ENCODE results near the gene GNA14. TPM values are rescaled to one million over a fixed set of nuclear protein-coding genes. Genes with fewer than 3 reads are reported as not detected.
A peak's percentile ranks its signal among the peaks of the same experiment; 100 is the strongest.

The GNA14 gene
- total RNA-seq, 1 donor, result 0.72 TPM

DNA sequence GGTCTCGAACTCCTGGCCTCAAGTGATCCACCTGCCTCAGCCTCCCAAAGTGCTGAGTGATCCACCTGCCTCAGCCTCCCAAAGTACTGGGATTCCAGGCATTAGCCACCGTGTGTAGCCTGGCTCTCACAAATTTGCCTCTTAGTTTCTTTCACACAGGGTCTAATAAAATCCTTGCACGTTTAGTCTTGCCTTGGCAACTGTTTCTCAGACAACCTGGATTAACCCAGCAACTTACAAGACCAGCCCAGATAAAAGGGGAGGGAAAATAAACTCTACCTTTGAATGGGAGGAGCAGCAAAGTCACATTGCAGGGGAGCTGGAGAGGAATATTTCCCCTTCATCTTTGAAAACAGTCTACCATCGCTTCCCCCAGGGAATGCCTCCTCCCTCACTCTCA lies 29.3 kb upstream of the GNA14 start:
- no peak overlapping the region for H3K4me2 ChIP-seq (ENCODE audit: insufficient read depth, low read length)
- TF ChIP-seq CTCF (IDR thresholded peaks at IDR 0.05; ENCODE audit: extremely low read depth, low read depth, low read length), result no peak
- H2AFZ ChIP-seq (ENCODE audit: low read length), result no peak overlapping the region
- H3K4me1 ChIP-seq (ENCODE audit: insufficient read depth, low read length), result no peaks in the 10 kb centered on the region
- H3K79me2 ChIP-seq (ENCODE audit: insufficient read depth, low read length), result no peaks in the 10 kb centered on the region
- no peak overlapping the region for H3K27ac ChIP-seq (ENCODE audit: low read depth, low read length)
- H3K9me3 ChIP-seq (ENCODE audit: low read depth, low read length), result no peaks in the 10 kb centered on the region
- no peaks in the 10 kb centered on the region for H4K20me1 ChIP-seq (ENCODE audit: insufficient read depth, low read length)
- H3K27me3 ChIP-seq (ENCODE audit: insufficient read depth, low read length), result no peaks in the 10 kb centered on the region
- H3K4me3 ChIP-seq (ENCODE audit: insufficient read depth, low read length), result no peak overlapping the region
- no peak for DNase-seq (ENCODE audit: insufficient read length, low spot score, missing footprints)
- H3K36me3 ChIP-seq (ENCODE audit: insufficient read depth, low read length), result no peaks in the 10 kb centered on the region

- Histone ChIP-seq H3K4me3 (ENCODE audit: insufficient read depth, low read length) (no peak overlapping the region), H3K4me1 (ENCODE audit: insufficient read depth, low read length) (no peaks in the 10 kb centered on the region), H3K4me2 (ENCODE audit: insufficient read depth, low read length) (no peak overlapping the region), H3K36me3 (ENCODE audit: insufficient read depth, low read length) (no peaks in the 10 kb centered on the region), H3K27ac (ENCODE audit: low read depth, low read length) (no peak overlapping the region), H3K27me3 (ENCODE audit: insufficient read depth, low read length) (no peaks in the 10 kb centered on the region), H4K20me1 (ENCODE audit: insufficient read depth, low read length) (no peaks in the 10 kb centered on the region), H3K9me3 (ENCODE audit: low read depth, low read length) (no peaks in the 10 kb centered on the region), H3K79me2 (ENCODE audit: insufficient read depth, low read length) (no peaks in the 10 kb centered on the region), H2AFZ (ENCODE audit: low read length) (peak overlapping the region; percentile 42)
- DNase-seq (ENCODE audit: insufficient read length, low spot score, missing footprints), result no peak
- no peak for TF ChIP-seq CTCF (IDR thresholded peaks at IDR 0.05; ENCODE audit: extremely low read depth, low read depth, low read length)
Measured at GRCh38 chr9:77673941-77674791, 26.0 kb upstream of the GNA14 start.

- no peak for DNase-seq (ENCODE audit: insufficient read length, low spot score, missing footprints)
- H3K27ac ChIP-seq (ENCODE audit: low read depth, low read length), result no peak overlapping the region
- H3K4me3 ChIP-seq (ENCODE audit: insufficient read depth, low read length), result no peak overlapping the region
- no peaks in the 10 kb centered on the region for H4K20me1 ChIP-seq (ENCODE audit: insufficient read depth, low read length)
- no peaks in the 10 kb centered on the region for H3K27me3 ChIP-seq (ENCODE audit: insufficient read depth, low read length)
- no peaks in the 10 kb centered on the region for H3K4me1 ChIP-seq (ENCODE audit: insufficient read depth, low read length)
- H3K9me3 ChIP-seq (ENCODE audit: low read depth, low read length), result no peaks in the 10 kb centered on the region
- TF ChIP-seq CTCF (IDR thresholded peaks at IDR 0.05; ENCODE audit: extremely low read depth, low read depth, low read length), result no peak
- no peak overlapping the region for H2AFZ ChIP-seq (ENCODE audit: low read length)
- no peaks in the 10 kb centered on the region for H3K79me2 ChIP-seq (ENCODE audit: insufficient read depth, low read length)
- no peak overlapping the region for H3K4me2 ChIP-seq (ENCODE audit: insufficient read depth, low read length)
- H3K36me3 ChIP-seq (ENCODE audit: insufficient read depth, low read length), result no peaks in the 10 kb centered on the region
Measured at GRCh38 chr9:77672183-77672582, 24.1 kb upstream of the GNA14 start.

- peaks cover 10% of the 10 kb centered on the region for H3K4me1 ChIP-seq (ENCODE audit: insufficient read depth, low read length)
- H3K27ac ChIP-seq (ENCODE audit: low read depth, low read length), result no peak overlapping the region
- H3K36me3 ChIP-seq (ENCODE audit: insufficient read depth, low read length), result no peaks in the 10 kb centered on the region
- H3K27me3 ChIP-seq (ENCODE audit: insufficient read depth, low read length), result peaks cover 7% of the 10 kb centered on the region
- H3K4me2 ChIP-seq (ENCODE audit: insufficient read depth, low read length), result no peak overlapping the region
- no peaks in the 10 kb centered on the region for H4K20me1 ChIP-seq (ENCODE audit: insufficient read depth, low read length)
- no peaks in the 10 kb centered on the region for H3K79me2 ChIP-seq (ENCODE audit: insufficient read depth, low read length)
- no peak for TF ChIP-seq CTCF (IDR thresholded peaks at IDR 0.05; ENCODE audit: extremely low read depth, low read depth, low read length)
- no peaks in the 10 kb centered on the region for H3K9me3 ChIP-seq (ENCODE audit: low read depth, low read length)
- H3K4me3 ChIP-seq (ENCODE audit: insufficient read depth, low read length), result no peak overlapping the region
- no peak overlapping the region for H2AFZ ChIP-seq (ENCODE audit: low read length)
- no peak for DNase-seq (ENCODE audit: insufficient read length, low spot score, missing footprints)
Measured at GRCh38 chr9:77667151-77667550, 19.0 kb upstream of the GNA14 start.

Measured in osteoblast (primary cell).